D721Med (cell line): ENCODE data around the gene FBXO44.

Experiments used
- DNase-seq: peaks from one replicate; pipeline ENCODE4 v3.0.0; 2011; ENCODE audit warnings: low spot score; ENCODE audit not compliant: insufficient read length
- FAIRE-seq: peaks from 2 replicates; lab custom pipeline; 2011; peaks lifted over from hg19 to GRCh38; lab: Jason Lieb, UNC
- TF ChIP-seq, protein P1 (sequence below): IDR thresholded peaks from 2 replicates; pipeline ENCODE4 v1.5.1; 2012; ENCODE audit warnings: mild to moderate bottlenecking, control low read depth; ENCODE audit not compliant: insufficient read depth; ENCODE audit errors: missing control alignments

The FBXO44 gene

DNA sequence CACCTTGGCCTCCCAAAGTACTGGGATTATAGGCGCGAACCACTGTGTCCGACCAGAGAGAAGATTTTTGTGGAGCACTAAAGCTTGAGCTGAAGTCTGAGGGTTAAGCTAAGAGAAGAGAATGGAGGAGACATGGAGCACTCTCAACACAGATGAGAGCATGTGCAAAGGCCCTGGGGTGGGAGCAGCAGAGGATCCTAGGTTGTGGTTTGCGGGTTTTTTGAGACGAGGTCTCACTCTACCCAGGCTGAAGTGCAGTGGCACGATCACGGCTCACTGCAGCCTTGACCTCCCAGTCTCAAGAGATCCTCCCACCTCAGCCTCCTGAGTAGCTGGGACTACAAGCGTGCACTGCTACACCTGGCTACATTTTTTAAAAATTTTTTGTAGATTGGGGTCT lies 31.0 kb upstream of the FBXO44 start:
- FAIRE-seq (no peak), DNase-seq (no peak)
- TF ChIP-seq, protein P1, sequence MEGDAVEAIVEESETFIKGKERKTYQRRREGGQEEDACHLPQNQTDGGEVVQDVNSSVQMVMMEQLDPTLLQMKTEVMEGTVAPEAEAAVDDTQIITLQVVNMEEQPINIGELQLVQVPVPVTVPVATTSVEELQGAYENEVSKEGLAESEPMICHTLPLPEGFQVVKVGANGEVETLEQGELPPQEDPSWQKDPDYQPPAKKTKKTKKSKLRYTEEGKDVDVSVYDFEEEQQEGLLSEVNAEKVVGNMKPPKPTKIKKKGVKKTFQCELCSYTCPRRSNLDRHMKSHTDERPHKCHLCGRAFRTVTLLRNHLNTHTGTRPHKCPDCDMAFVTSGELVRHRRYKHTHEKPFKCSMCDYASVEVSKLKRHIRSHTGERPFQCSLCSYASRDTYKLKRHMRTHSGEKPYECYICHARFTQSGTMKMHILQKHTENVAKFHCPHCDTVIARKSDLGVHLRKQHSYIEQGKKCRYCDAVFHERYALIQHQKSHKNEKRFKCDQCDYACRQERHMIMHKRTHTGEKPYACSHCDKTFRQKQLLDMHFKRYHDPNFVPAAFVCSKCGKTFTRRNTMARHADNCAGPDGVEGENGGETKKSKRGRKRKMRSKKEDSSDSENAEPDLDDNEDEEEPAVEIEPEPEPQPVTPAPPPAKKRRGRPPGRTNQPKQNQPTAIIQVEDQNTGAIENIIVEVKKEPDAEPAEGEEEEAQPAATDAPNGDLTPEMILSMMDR = no peak

DNA sequence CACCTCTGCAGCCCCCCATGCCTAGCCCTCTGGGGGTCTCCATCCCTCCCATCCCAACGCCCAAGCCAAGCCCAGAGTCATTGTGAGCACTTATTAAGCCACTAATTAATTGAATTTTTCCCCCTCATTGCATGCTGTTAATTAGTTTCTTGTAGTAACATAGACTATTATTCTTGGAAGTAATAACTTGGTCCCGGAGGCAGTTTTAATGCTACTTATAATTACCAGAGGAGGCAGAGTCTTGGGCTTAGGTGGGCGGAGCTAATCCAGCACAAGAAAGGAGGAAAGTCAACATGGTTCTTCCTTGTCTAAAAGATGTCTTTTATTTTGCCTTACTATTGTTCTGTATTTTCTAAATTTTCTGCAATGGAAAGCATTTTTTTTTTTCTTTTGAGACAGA lies 28.1 kb upstream of the FBXO44 start:
- DNase-seq (no peak), FAIRE-seq (no peak)
- TF ChIP-seq, protein P1 = no peak

DNA sequence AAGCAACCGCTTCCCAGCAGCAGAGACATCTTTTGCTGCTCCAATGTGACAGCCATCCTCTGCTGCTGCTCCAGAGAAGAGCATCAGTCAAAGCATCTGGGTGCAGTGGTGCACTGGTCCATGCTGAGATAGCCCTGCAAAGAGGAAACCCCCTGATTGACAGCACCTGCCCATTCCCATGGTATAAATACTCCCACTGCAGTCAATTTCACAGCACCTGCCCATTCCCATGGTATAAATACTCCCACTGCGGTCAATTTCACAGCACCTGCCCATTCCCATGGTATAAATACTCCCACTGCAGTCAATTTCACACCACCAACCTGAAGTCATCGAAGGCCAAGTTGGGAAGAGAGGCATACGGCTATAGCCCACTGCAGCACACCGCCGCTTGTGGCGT lies 25.9 kb upstream of the FBXO44 start:
- TF ChIP-seq, protein P1 = no peak
- DNase-seq = no peak
- FAIRE-seq = no peak

DNA sequence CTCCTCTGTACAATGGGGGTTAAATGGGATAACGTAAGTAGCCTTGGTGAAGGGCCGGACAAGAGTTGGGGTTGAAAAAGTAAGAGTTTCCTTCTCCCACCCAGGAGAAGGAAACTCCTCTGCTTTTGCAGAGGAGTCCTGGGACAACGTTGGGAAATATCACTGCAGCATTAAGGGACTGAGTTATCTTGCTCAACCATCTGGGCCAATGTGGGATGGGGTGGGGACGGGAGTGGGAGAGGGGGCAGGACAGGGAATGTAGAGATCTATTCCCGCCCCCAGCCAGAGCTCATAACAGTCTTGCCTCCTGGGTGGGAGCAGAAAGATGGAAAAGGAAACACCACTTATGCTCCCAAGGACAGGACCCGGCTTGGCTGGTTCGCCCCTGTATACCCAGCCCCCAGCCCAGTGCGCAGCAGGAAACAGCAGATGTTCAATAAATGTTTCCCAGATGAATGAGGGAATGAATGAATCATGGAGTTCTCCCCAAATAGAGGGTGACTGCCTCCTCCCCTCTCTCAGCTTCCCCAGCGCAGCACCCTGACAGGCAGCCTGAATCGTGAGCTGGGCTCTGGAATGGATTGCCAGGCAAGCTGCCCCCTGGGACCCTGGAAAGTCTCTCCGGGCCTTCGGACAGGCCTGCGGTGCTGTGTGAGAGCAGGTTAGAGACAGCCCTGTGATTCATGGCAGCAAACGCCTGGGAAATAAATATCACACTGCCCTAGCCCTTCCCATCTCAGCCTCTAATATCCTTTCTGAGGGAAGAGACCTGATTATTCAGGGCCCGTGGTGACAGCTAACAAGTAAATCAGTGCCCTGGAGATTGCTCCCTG lies 25.3 kb upstream of the FBXO44 start:
- TF ChIP-seq, protein P1 = no peak
- no peak for FAIRE-seq

DNA sequence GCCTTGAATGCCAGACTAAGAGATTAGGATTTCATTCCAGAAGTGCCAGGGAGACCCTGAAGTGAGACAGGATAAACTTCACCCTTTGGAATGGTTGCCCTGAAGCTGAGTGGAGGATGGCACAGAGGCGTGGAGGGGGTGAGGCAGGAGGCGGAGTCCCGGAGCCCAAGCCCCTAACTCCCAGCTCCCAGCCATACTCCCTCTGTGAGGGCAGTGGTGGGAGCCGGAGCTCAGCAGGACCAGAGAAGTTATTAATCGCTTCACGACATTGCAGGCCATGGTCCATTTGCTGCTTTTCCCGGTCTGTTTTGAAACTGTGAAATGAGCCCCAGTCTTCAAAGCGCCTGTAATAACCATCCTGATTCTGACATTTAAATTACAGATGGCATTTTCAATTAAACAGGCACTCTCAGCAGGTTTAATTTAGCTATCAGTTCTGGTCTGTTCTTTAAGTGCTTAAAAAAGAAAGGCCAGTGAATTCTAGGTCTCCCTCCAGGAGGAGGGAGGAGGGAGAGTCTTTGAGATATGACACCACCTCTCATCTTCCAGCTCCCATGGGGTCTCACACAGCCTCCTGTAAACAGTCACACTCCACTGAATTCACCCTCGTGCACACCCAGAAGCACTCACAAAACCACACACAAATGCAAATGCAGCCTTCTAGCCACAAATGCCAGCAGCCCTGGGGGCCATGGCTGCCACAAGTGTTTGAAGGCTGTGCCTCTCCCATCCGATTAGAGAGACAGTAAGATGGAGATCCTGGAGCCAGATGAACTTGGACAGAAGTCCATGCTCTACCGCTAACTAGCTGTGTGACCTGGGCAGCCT lies 20.1 kb upstream of the FBXO44 start:
- DNase-seq = no peak
- FAIRE-seq = no peak
- TF ChIP-seq, protein P1 = no peak

More for the DNA sequence above, 25.3 kb upstream of the FBXO44 start:
- no peak for DNase-seq

DNA sequence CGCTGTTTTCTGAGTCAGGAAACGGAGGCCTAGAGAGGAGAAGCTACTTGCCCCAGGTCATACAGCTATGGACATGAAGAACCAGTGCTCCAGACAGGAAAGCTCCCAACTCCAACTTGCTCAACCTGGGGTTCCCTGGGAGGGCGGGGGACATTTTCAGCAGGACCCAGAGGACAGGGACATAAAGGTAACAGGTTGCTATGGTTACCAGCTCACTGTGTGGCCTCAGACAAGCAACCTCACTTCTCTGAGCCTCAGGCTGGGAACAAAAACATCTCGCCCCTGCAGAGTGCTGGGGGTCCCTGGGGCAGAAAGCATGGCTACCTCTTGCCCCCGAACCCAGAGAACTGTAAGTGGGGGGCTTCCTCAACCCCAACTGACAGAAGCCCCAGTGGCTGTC lies 16.6 kb upstream of the FBXO44 start:
- TF ChIP-seq, protein P1 = no peak
- DNase-seq (no peak), FAIRE-seq (no peak)

DNA sequence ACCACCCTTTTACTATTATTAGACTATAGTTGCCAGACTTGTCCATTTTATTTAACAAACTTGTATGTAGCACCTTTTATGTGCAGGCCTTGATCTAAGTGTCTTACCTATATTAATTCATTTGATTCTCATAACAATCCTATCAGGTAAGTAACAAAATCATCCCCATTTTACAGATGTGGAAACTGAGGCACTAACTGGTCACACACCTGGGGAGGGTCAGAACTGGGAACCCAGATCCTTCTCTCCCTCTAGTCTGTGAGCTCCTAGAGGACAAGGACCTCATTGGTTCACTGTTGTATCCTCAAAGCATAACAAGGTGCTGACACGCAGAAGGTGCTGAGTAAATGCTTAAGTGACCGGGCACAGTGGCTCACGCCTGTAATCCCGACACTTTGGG lies 15.3 kb upstream of the FBXO44 start:
- no peak for DNase-seq
- TF ChIP-seq, protein P1 = no peak
- no peak for FAIRE-seq
